ENCODE results near the gene GNG11. TPM values are rescaled to one million over a fixed set of nuclear protein-coding genes. Genes with fewer than 3 reads are reported as not detected.

The GNG11 gene
- total RNA-seq, 1 donor from 2014 or later, result 9.4 TPM

- Mint-ChIP-seq H3K27me3 (ENCODE audit: low read depth) (no peaks in the 10 kb centered on the region), H3K4me3 (ENCODE audit: unreplicated experiment) (no peak overlapping the region), H3K9me3 (ENCODE audit: low read depth) (no peaks in the 10 kb centered on the region), H3K4me1 (ENCODE audit: low read depth) (no peaks in the 10 kb centered on the region), H3K27ac (ENCODE audit: unreplicated experiment) (no peak overlapping the region), H3K36me3 (ENCODE audit: low read depth) (no peaks in the 10 kb centered on the region)
- no peak for TF ChIP-seq CTCF (IDR thresholded peaks at IDR 0.05)
- DNase-seq (ENCODE audit: low spot score), result no peak
These were observed 37.1 kb downstream of the GNG11 start for GRCh38 chr7:93958651-93959050.

- Mint-ChIP-seq H3K4me1 (ENCODE audit: low read depth) (no peaks in the 10 kb centered on the region), H3K4me3 (ENCODE audit: unreplicated experiment) (no peak overlapping the region), H3K27me3 (ENCODE audit: low read depth) (no peaks in the 10 kb centered on the region), H3K36me3 (ENCODE audit: low read depth) (no peaks in the 10 kb centered on the region), H3K27ac (ENCODE audit: unreplicated experiment) (no peak overlapping the region), H3K9me3 (ENCODE audit: low read depth) (no peaks in the 10 kb centered on the region)
- no peak for DNase-seq (ENCODE audit: low spot score)
- no peak for TF ChIP-seq CTCF (IDR thresholded peaks at IDR 0.05)
These were observed 39.5 kb downstream of the GNG11 start for GRCh38 chr7:93960986-93961385.

- Mint-ChIP-seq H3K4me1 (ENCODE audit: low read depth) (no peaks in the 10 kb centered on the region), H3K27me3 (ENCODE audit: low read depth) (no peaks in the 10 kb centered on the region), H3K4me3 (ENCODE audit: unreplicated experiment) (no peak overlapping the region), H3K27ac (ENCODE audit: unreplicated experiment) (no peak overlapping the region), H3K36me3 (ENCODE audit: low read depth) (no peaks in the 10 kb centered on the region), H3K9me3 (ENCODE audit: low read depth) (no peaks in the 10 kb centered on the region)
- no peak for DNase-seq (ENCODE audit: low spot score)
- TF ChIP-seq CTCF (IDR thresholded peaks at IDR 0.05), result no peak
These were observed 42.7 kb downstream of the GNG11 start for GRCh38 chr7:93964262-93964661.

- H3K4me1 Mint-ChIP-seq (ENCODE audit: low read depth), result no peaks in the 10 kb centered on the region
- no peak overlapping the region for H3K4me3 Mint-ChIP-seq (ENCODE audit: unreplicated experiment)
- H3K36me3 Mint-ChIP-seq (ENCODE audit: low read depth), result no peaks in the 10 kb centered on the region
- H3K27me3 Mint-ChIP-seq (ENCODE audit: low read depth), result no peaks in the 10 kb centered on the region
- TF ChIP-seq CTCF (IDR thresholded peaks at IDR 0.05), result no peak
- no peak for DNase-seq (ENCODE audit: low spot score)
- H3K27ac Mint-ChIP-seq (ENCODE audit: unreplicated experiment), result no peak overlapping the region
- no peaks in the 10 kb centered on the region for H3K9me3 Mint-ChIP-seq (ENCODE audit: low read depth)
These were observed 43.3 kb downstream of the GNG11 start for GRCh38 chr7:93964813-93965212.

GRCh38 chr7:93968911-93969620 lies 47.5 kb downstream of the GNG11 start:
- Mint-ChIP-seq H3K4me1 (ENCODE audit: low read depth) (no peaks in the 10 kb centered on the region), H3K27ac (ENCODE audit: unreplicated experiment) (no peak overlapping the region), H3K9me3 (ENCODE audit: low read depth) (no peaks in the 10 kb centered on the region), H3K27me3 (ENCODE audit: low read depth) (no peaks in the 10 kb centered on the region), H3K4me3 (ENCODE audit: unreplicated experiment) (no peak overlapping the region), H3K36me3 (ENCODE audit: low read depth) (no peaks in the 10 kb centered on the region)
- DNase-seq (ENCODE audit: low spot score), result no peak
- TF ChIP-seq CTCF (IDR thresholded peaks at IDR 0.05), result no peak

Measured in chondrocyte (in vitro differentiated cells).